ENCODE data around the gene CTNNBIP1.
A peak's percentile ranks its signal among the peaks of the same experiment; 100 is the strongest.

The CTNNBIP1 gene

GRCh38 chr1:9822490-9822889 lies 87.6 kb downstream of the CTNNBIP1 start:
- Histone ChIP-seq H3K4me1 (ENCODE audit: control insufficient read depth, insufficient read depth, low read length) (peaks cover 20% of the 10 kb centered on the region), H3K9ac (ENCODE audit: low read length in 2 of 2) (peak overlapping the region in 1 of 2 donors; percentile 73), H3K36me3 (ENCODE audit: control insufficient read depth in 2 of 2, insufficient read depth in 2 of 2, low read length in 2 of 2) (no peaks in the 10 kb centered on the region), H3K9me3 (ENCODE audit: control insufficient read depth in 2 of 2, low read length in 2 of 2) (no peaks in the 10 kb centered on the region), H3K27ac (ENCODE audit: low read length) (no peak overlapping the region), H3K4me3 (ENCODE audit: low read length in 2 of 2) (peak overlapping the region; percentile 93 to 96), H3K27me3 (ENCODE audit: control insufficient read depth in 1 of 2, insufficient read depth in 2 of 2, low read length in 2 of 2) (no peaks in the 10 kb centered on the region)

GRCh38 chr1:9821710-9822109 lies 88.4 kb downstream of the CTNNBIP1 start:
- Histone ChIP-seq H3K9me3 (ENCODE audit: control insufficient read depth in 2 of 2, low read length in 2 of 2) (no peaks in the 10 kb centered on the region), H3K4me1 (ENCODE audit: control insufficient read depth, insufficient read depth, low read length) (peaks cover 20% of the 10 kb centered on the region), H3K4me3 (ENCODE audit: low read length in 2 of 2) (peak overlapping the region in 1 of 2 donors; percentile 96), H3K36me3 (ENCODE audit: control insufficient read depth in 2 of 2, insufficient read depth in 2 of 2, low read length in 2 of 2) (no peaks in the 10 kb centered on the region), H3K27ac (ENCODE audit: low read length) (no peak overlapping the region), H3K9ac (ENCODE audit: low read length in 2 of 2) (peak overlapping the region in 1 of 2 donors; percentile 73), H3K27me3 (ENCODE audit: control insufficient read depth in 1 of 2, insufficient read depth in 2 of 2, low read length in 2 of 2) (no peaks in the 10 kb centered on the region)

DNA sequence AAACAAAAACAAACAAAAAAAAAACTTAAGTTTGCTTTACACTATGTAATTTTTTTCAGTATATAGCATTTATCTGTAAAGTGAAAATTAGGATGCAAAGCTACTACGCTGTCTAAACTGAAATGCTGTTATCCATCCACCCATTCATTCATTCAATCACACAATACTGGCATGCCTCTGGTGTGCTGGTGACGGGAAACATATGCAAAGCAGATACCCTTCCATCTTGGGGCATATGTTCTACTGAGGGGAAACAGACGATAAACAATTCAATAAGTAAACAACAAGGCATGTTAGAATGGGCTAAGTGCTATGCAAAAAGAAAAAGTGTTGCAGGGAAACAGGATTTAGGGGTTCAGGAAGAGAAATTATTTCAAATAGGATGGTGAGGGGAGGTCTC lies 89.5 kb downstream of the CTNNBIP1 start:
- Histone ChIP-seq H3K27ac (ENCODE audit: low read length) (no peak overlapping the region), H3K36me3 (ENCODE audit: control insufficient read depth in 2 of 2, insufficient read depth in 2 of 2, low read length in 2 of 2) (no peaks in the 10 kb centered on the region), H3K27me3 (ENCODE audit: control insufficient read depth in 1 of 2, insufficient read depth in 2 of 2, low read length in 2 of 2) (no peaks in the 10 kb centered on the region), H3K9ac (ENCODE audit: low read length in 2 of 2) (no peak overlapping the region), H3K4me3 (ENCODE audit: low read length in 2 of 2) (no peak overlapping the region), H3K9me3 (ENCODE audit: control insufficient read depth in 2 of 2, low read length in 2 of 2) (no peaks in the 10 kb centered on the region), H3K4me1 (ENCODE audit: control insufficient read depth, insufficient read depth, low read length) (peaks cover 17% of the 10 kb centered on the region)

GRCh38 chr1:9817734-9818133 lies 92.3 kb downstream of the CTNNBIP1 start:
- H3K27ac ChIP-seq (ENCODE audit: low read length): no peak overlapping the region
- no peaks in the 10 kb centered on the region for H3K9me3 ChIP-seq (ENCODE audit: control insufficient read depth in 2 of 2, low read length in 2 of 2)
- no peaks in the 10 kb centered on the region for H3K27me3 ChIP-seq (ENCODE audit: control insufficient read depth in 1 of 2, insufficient read depth in 2 of 2, low read length in 2 of 2)
- no peak overlapping the region for H3K4me3 ChIP-seq (ENCODE audit: low read length in 2 of 2)
- H3K36me3 ChIP-seq (ENCODE audit: control insufficient read depth in 2 of 2, insufficient read depth in 2 of 2, low read length in 2 of 2): no peaks in the 10 kb centered on the region
- no peak overlapping the region for H3K9ac ChIP-seq (ENCODE audit: low read length in 2 of 2)
- H3K4me1 ChIP-seq (ENCODE audit: control insufficient read depth, insufficient read depth, low read length): peaks cover 2% of the 10 kb centered on the region

GRCh38 chr1:9816199-9816598 lies 93.9 kb downstream of the CTNNBIP1 start:
- Histone ChIP-seq H3K36me3 (ENCODE audit: control insufficient read depth in 2 of 2, insufficient read depth in 2 of 2, low read length in 2 of 2) (no peaks in the 10 kb centered on the region), H3K27ac (ENCODE audit: low read length) (no peak overlapping the region)

DNA sequence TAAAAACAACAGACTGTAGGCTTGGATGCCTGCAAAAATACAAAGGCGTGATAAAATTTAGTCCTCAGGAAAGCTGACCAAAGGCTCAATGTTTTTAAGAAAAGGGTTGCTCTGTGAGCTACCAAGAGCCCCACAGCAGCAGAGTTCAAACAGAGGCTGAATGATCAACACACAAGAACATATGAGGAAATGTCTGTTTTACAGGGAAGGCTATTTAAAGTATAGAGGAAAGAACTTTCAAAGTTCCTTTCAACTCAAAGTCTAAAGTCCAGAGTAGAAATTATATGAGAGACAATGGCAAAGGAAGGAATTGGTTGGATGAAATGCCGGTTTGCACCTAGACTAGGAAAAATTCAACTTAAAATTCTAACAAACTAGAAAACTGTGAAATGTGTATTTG lies 94.9 kb downstream of the CTNNBIP1 start:
- H3K4me3 ChIP-seq (ENCODE audit: low read length in 2 of 2): no peak overlapping the region
- H3K9ac ChIP-seq (ENCODE audit: low read length in 2 of 2): no peak overlapping the region
- no peak overlapping the region for H3K27ac ChIP-seq (ENCODE audit: low read length)
- H3K4me1 ChIP-seq (ENCODE audit: control insufficient read depth, insufficient read depth, low read length): peaks cover 2% of the 10 kb centered on the region
- H3K9me3 ChIP-seq (ENCODE audit: control insufficient read depth in 2 of 2, low read length in 2 of 2): no peaks in the 10 kb centered on the region
- no peaks in the 10 kb centered on the region for H3K36me3 ChIP-seq (ENCODE audit: control insufficient read depth in 2 of 2, insufficient read depth in 2 of 2, low read length in 2 of 2)
- no peaks in the 10 kb centered on the region for H3K27me3 ChIP-seq (ENCODE audit: control insufficient read depth in 1 of 2, insufficient read depth in 2 of 2, low read length in 2 of 2)

More at GRCh38 chr1:9816199-9816598, 93.9 kb downstream of the CTNNBIP1 start:
- no peaks in the 10 kb centered on the region for H3K27me3 ChIP-seq (ENCODE audit: control insufficient read depth in 1 of 2, insufficient read depth in 2 of 2, low read length in 2 of 2)
- H3K9me3 ChIP-seq (ENCODE audit: control insufficient read depth in 2 of 2, low read length in 2 of 2): no peaks in the 10 kb centered on the region
- peaks cover 2% of the 10 kb centered on the region for H3K4me1 ChIP-seq (ENCODE audit: control insufficient read depth, insufficient read depth, low read length)
- H3K9ac ChIP-seq (ENCODE audit: low read length in 2 of 2): no peak overlapping the region
- H3K4me3 ChIP-seq (ENCODE audit: low read length in 2 of 2): no peak overlapping the region

- Histone ChIP-seq H3K4me3 (ENCODE audit: low read length in 2 of 2) (no peak overlapping the region), H3K27me3 (ENCODE audit: control insufficient read depth in 1 of 2, insufficient read depth in 2 of 2, low read length in 2 of 2) (no peaks in the 10 kb centered on the region), H3K27ac (ENCODE audit: low read length) (no peak overlapping the region), H3K9me3 (ENCODE audit: control insufficient read depth in 2 of 2, low read length in 2 of 2) (no peaks in the 10 kb centered on the region), H3K36me3 (ENCODE audit: control insufficient read depth in 2 of 2, insufficient read depth in 2 of 2, low read length in 2 of 2) (no peaks in the 10 kb centered on the region), H3K4me1 (ENCODE audit: control insufficient read depth, insufficient read depth, low read length) (peaks cover 2% of the 10 kb centered on the region), H3K9ac (ENCODE audit: low read length in 2 of 2) (no peak overlapping the region)
Measured at GRCh38 chr1:9814619-9815018, 95.5 kb downstream of the CTNNBIP1 start.

DNA sequence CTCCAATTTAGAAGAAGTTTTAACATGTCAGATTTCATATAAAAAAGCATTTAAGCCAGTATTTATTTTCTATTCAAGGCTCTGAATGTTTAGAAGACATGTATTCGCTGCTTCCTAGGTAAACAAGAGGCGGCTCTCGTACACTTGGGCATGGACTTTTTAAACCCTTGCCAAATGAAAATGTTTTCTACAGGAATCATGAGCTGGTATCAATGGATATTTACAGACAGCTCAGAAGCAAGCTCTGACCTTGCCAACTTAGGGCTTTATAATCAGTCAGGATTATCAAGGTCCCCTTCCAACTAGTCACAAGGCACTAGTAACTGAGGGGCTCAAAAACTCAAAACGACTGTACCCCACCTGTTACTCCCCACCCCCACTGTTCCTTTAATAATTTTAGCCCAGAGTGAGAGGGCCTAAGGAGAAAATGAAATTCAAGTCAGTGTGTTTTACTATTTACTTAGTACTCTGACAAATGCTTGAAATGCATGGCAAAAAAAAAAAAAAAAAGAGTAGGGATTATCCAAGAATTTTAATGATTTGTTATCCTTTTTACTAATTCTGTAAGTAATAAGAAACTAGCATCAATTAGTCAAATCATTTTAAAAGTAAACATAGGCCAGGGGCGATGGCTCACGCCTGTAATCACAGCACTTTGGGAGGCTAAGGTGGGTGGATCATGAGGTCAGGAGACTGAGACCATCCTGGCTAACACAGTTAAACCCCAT lies 98.7 kb downstream of the CTNNBIP1 start:
- H3K36me3 ChIP-seq (ENCODE audit: control insufficient read depth in 2 of 2, insufficient read depth in 2 of 2, low read length in 2 of 2): no peaks in the 10 kb centered on the region
- no peak overlapping the region for H3K4me3 ChIP-seq (ENCODE audit: low read length in 2 of 2)
- no peaks in the 10 kb centered on the region for H3K27me3 ChIP-seq (ENCODE audit: control insufficient read depth in 1 of 2, insufficient read depth in 2 of 2, low read length in 2 of 2)
- H3K27ac ChIP-seq (ENCODE audit: low read length): no peak overlapping the region
- no peak overlapping the region for H3K9ac ChIP-seq (ENCODE audit: low read length in 2 of 2)
- H3K9me3 ChIP-seq (ENCODE audit: control insufficient read depth in 2 of 2, low read length in 2 of 2): no peaks in the 10 kb centered on the region
- H3K4me1 ChIP-seq (ENCODE audit: control insufficient read depth, insufficient read depth, low read length): peaks cover 7% of the 10 kb centered on the region

GRCh38 chr1:9809100-9809510 lies 101.0 kb downstream of the CTNNBIP1 start:
- Histone ChIP-seq H3K27me3 (ENCODE audit: control insufficient read depth in 1 of 2, insufficient read depth in 2 of 2, low read length in 2 of 2) (no peaks in the 10 kb centered on the region), H3K4me3 (ENCODE audit: low read length in 2 of 2) (no peak overlapping the region), H3K27ac (ENCODE audit: low read length) (no peak overlapping the region), H3K4me1 (ENCODE audit: control insufficient read depth, insufficient read depth, low read length) (peaks cover 5% of the 10 kb centered on the region), H3K9me3 (ENCODE audit: control insufficient read depth in 2 of 2, low read length in 2 of 2) (no peaks in the 10 kb centered on the region), H3K36me3 (ENCODE audit: control insufficient read depth in 2 of 2, insufficient read depth in 2 of 2, low read length in 2 of 2) (no peaks in the 10 kb centered on the region), H3K9ac (ENCODE audit: low read length in 2 of 2) (no peak overlapping the region)

GRCh38 chr1:9808459-9808858 lies 101.6 kb downstream of the CTNNBIP1 start:
- Histone ChIP-seq H3K9me3 (ENCODE audit: control insufficient read depth in 2 of 2, low read length in 2 of 2) (no peaks in the 10 kb centered on the region), H3K36me3 (ENCODE audit: control insufficient read depth in 2 of 2, insufficient read depth in 2 of 2, low read length in 2 of 2) (no peaks in the 10 kb centered on the region), H3K4me3 (ENCODE audit: low read length in 2 of 2) (no peak overlapping the region), H3K4me1 (ENCODE audit: control insufficient read depth, insufficient read depth, low read length) (peaks cover 5% of the 10 kb centered on the region), H3K9ac (ENCODE audit: low read length in 2 of 2) (no peak overlapping the region), H3K27ac (ENCODE audit: low read length) (no peak overlapping the region), H3K27me3 (ENCODE audit: control insufficient read depth in 1 of 2, insufficient read depth in 2 of 2, low read length in 2 of 2) (no peaks in the 10 kb centered on the region)

- H3K4me3 ChIP-seq (ENCODE audit: low read length in 2 of 2): no peak overlapping the region
- peaks cover 5% of the 10 kb centered on the region for H3K4me1 ChIP-seq (ENCODE audit: control insufficient read depth, insufficient read depth, low read length)
- no peaks in the 10 kb centered on the region for H3K9me3 ChIP-seq (ENCODE audit: control insufficient read depth in 2 of 2, low read length in 2 of 2)
- H3K36me3 ChIP-seq (ENCODE audit: control insufficient read depth in 2 of 2, insufficient read depth in 2 of 2, low read length in 2 of 2): no peaks in the 10 kb centered on the region
- H3K27me3 ChIP-seq (ENCODE audit: control insufficient read depth in 1 of 2, insufficient read depth in 2 of 2, low read length in 2 of 2): no peaks in the 10 kb centered on the region
- H3K9ac ChIP-seq (ENCODE audit: low read length in 2 of 2): no peak overlapping the region
- no peak overlapping the region for H3K27ac ChIP-seq (ENCODE audit: low read length)
Measured at GRCh38 chr1:9807541-9807940, 102.5 kb downstream of the CTNNBIP1 start.

Data from stomach smooth muscle (tissue), 2 donors.